ENCODE results near the gene SCART1. TPM values are rescaled to one million over a fixed set of nuclear protein-coding genes. Genes with fewer than 3 reads are reported as not detected.

SCART1 gene
- total and polyA plus RNA-seq, 2 of the 4 experiments (the other 2 are of a cell fraction), result 0.54 to 2.1 TPM

GRCh38 chr10:133445751-133446708, 7.7 kb upstream of the SCART1 start:
- no peaks in the 10 kb centered on the region for H3K4me1 ChIP-seq (ENCODE audit: control insufficient read depth, insufficient read depth, low read length)
- ChIA-PET POLR2A (ENCODE audit: unreplicated experiment) (no interaction called here), CTCF (no interaction called here)
- no peak overlapping the region for H2AK5ac ChIP-seq (ENCODE audit: low read depth, low read length)
- H3K9ac ChIP-seq (ENCODE audit: low read depth, low read length), result no peak overlapping the region
- ATAC-seq (ENCODE audit: low read depth) (no peak), DNase-seq (no peak)
- dilution Hi-C loops (cut with HindIII; ENCODE audit: low sequenced_read_pairs, unreplicated experiment) (no loop called here), in situ Hi-C loops (cut with MboI; ENCODE audit: low sequenced_read_pairs) (no loop called here), intact Hi-C loops (cut with micrococcal nuclease) (no loop called here)
- no peak overlapping the region for H3K4me3 ChIP-seq (ENCODE audit: insufficient read depth, low read depth, low read length)
- no peaks in the 10 kb centered on the region for H3K27me3 ChIP-seq (ENCODE audit: control insufficient read depth, insufficient read depth, low read length)
- no peaks in the 10 kb centered on the region for H4K20me1 ChIP-seq (ENCODE audit: insufficient read depth, low read length)
- H3K9me3 ChIP-seq (ENCODE audit: control insufficient read depth, insufficient read depth, low read length), result peaks cover 15% of the 10 kb centered on the region
- no peak overlapping the region for H3K56ac ChIP-seq (ENCODE audit: extremely low read depth, insufficient read depth, low read length)
- no peak overlapping the region for H3K14ac ChIP-seq (replicated peaks; ENCODE audit: low read depth, low read length)
- no peak overlapping the region for H3K18ac ChIP-seq (ENCODE audit: low read depth, low read length)
- no peak overlapping the region for H2AK9ac ChIP-seq (replicated peaks; ENCODE audit: low read depth, low read length, poor library complexity)
- 49% methylated on average over 18 of the region's 80 CpGs; no CpG with 5 or more reads in 1 of the 2 experiments for WGBS, 2 experiments (ENCODE audit: extremely low coverage in 2 of 2, insufficient read length in 1 of 2)
- no peak overlapping the region for H2BK15ac ChIP-seq (ENCODE audit: low read depth, low read length)
- TF ChIP-seq MAFK (IDR thresholded peaks at IDR 0.05; ENCODE audit: low read depth, low read length), result no peak
- TF ChIP-seq ELK1 (IDR thresholded peaks at IDR 0.05; ENCODE audit: borderline replicate concordance, low read depth, low read length), result no peak
- no peak for TF ChIP-seq FOS (IDR thresholded peaks at IDR 0.05; ENCODE audit: low read depth, low read length)
- no peak for TF ChIP-seq NFE2L2 (IDR thresholded peaks at IDR 0.05; ENCODE audit: low read depth, low read length)
- no peak for TF ChIP-seq CHD1 (IDR thresholded peaks at IDR 0.05; ENCODE audit: low read depth, low read length)
- TF ChIP-seq BHLHE40 (IDR thresholded peaks at IDR 0.05; ENCODE audit: low read depth, low read length), result no peak
- no peak for TF ChIP-seq MXI1 (IDR thresholded peaks at IDR 0.05; ENCODE audit: borderline replicate concordance, low read depth, low read length)
- TF ChIP-seq POLR2A (IDR thresholded peaks at IDR 0.05; ENCODE audit: low read depth, low read length), result no peak
- TF ChIP-seq CEBPB (IDR thresholded peaks at IDR 0.05; ENCODE audit: low read depth, low read length), result no peak
- TF ChIP-seq RAD21 (IDR thresholded peaks at IDR 0.05; ENCODE audit: low read length), result no peak
- no peak for TF ChIP-seq CTCF (conservative IDR thresholded peaks at IDR 0.05; ENCODE audit: low read depth, low read length)
- no peaks in the 10 kb centered on the region for H3K9me1 ChIP-seq (ENCODE audit: insufficient read depth, low read length)
- H3K4ac ChIP-seq (ENCODE audit: low read depth, low read length), result no peak overlapping the region
- no peak overlapping the region for H4K91ac ChIP-seq (ENCODE audit: insufficient read depth, low read depth, low read length)
- H2BK5ac ChIP-seq (ENCODE audit: low read depth, low read length, poor library complexity, severe bottlenecking), result no peak overlapping the region
- no peaks in the 10 kb centered on the region for H3K79me1 ChIP-seq (ENCODE audit: low read depth in 1 of 2, low read length in 2 of 2)
- no peak overlapping the region for H2AFZ ChIP-seq (replicated peaks; ENCODE audit: low read length, poor library complexity)
- H4K5ac ChIP-seq (ENCODE audit: low read depth, low read length), result no peak overlapping the region
- no peak overlapping the region for H4K8ac ChIP-seq (ENCODE audit: low read depth in 2 of 2, low read length in 2 of 2)
- no peak overlapping the region for H3K27ac ChIP-seq (ENCODE audit: insufficient read depth, low read length)
- no peaks in the 10 kb centered on the region for H3K36me3 ChIP-seq (ENCODE audit: control insufficient read depth, insufficient read depth, low read length)
- H3K4me2 ChIP-seq (ENCODE audit: low read depth, low read length), result no peak overlapping the region
- H2BK120ac ChIP-seq (ENCODE audit: low read depth, low read length), result no peak overlapping the region
- H3K23ac ChIP-seq (ENCODE audit: low read depth, low read length), result no peak overlapping the region
- no TSS peak for BruUV-seq (replicated peaks)
- H2BK20ac ChIP-seq (ENCODE audit: low read depth, low read length), result no peak overlapping the region
